BLaER1 treated with 17β-estradiol and CSF1 and Interleukin-3, amounts not matched to agents 10 nM and 100 nM (cell line): Measurements from ENCODE around the gene DLL1.

Experiments used
- H3K27ac ChIP-seq, 11 experiments: shearing (Covaris generic); formaldehyde crosslinking; 2 replicates each; pipeline ENCODE4 v1.8.1; 2022
- H3K27me3 ChIP-seq, 11 experiments: shearing (Covaris generic); formaldehyde crosslinking; 2 replicates each; pipeline ENCODE4 v1.8.1; 2022
- H3K36me3 ChIP-seq, 11 experiments: shearing (Covaris generic); formaldehyde crosslinking; 2 replicates each; pipeline ENCODE4 v1.8.1; 2022
- H3K4me1 ChIP-seq, 10 experiments: shearing (Covaris generic); formaldehyde crosslinking; 2 replicates each; pipeline ENCODE4 v1.8.1; 2022
- H3K4me2 ChIP-seq, 11 experiments: shearing (Covaris generic); formaldehyde crosslinking; 2 replicates each; pipeline ENCODE4 v1.8.1; 2022
- H3K4me3 ChIP-seq, 10 experiments: shearing (Covaris generic); formaldehyde crosslinking; 2 replicates each; pipeline ENCODE4 v1.8.1; 2022
- H3K9ac ChIP-seq, 11 experiments: shearing (Covaris generic); formaldehyde crosslinking; 2 replicates each; pipeline ENCODE4 v1.8.1; 2022
- H3K9me3 ChIP-seq, 11 experiments: shearing (Covaris generic); formaldehyde crosslinking; replicated peaks in 1 of 11; 2 replicates each; pipeline ENCODE4 v1.8.1; 2022
- H4K20me1 ChIP-seq, 11 experiments: shearing (Covaris generic); formaldehyde crosslinking; 2 replicates each; pipeline ENCODE4 v1.8.1; 2022
- Cebpa-rat ChIP-seq, 11 experiments: shearing (Covaris generic); IDR thresholded peaks; 2 replicates each; pipeline ENCODE4 v1.8.1; 2022

DLL1 gene

DNA sequence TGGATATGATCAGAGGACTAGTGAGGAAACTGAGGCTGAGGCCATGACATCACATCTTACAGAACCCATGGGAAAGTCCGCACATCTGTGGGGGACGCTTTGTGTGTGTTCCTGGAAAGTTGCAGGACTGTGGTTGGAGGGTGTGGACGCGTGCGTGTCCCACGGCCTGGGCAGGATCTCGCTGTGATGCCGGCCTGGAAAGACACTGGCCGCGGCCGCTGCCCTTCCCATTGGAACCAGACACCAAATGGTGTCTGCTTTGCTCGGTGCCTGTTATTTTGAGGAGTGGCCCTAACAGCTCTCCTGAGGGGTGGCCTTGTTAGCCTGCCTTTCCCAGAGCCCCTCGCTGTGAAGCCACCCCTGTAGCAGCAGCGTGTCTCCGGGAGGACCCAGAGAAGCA, 41.1 kb downstream of the DLL1 start:
- no peak for TF ChIP-seq Cebpa-rat (IDR thresholded peaks at IDR 0.05)
- Histone ChIP-seq H3K9me3 (no peaks in the 10 kb centered on the region), H3K27me3 (peaks cover 0 to 13% (median 0%) of the 10 kb centered on the region in 11 experiments; a peak in 3 of 22 replicates), H3K9ac (no peak overlapping the region), H3K4me3 (no peak overlapping the region), H3K4me1 (peaks cover 0 to 10% (median 8%) of the 10 kb centered on the region in 10 experiments; a peak in 12 of 20 replicates), H4K20me1 (peaks cover 0 to 23% (median 0%) of the 10 kb centered on the region in 11 experiments; a peak in 2 of 22 replicates), H3K27ac (no peak overlapping the region), H3K36me3 (no peaks in the 10 kb centered on the region), H3K4me2 (no peak overlapping the region)

DNA sequence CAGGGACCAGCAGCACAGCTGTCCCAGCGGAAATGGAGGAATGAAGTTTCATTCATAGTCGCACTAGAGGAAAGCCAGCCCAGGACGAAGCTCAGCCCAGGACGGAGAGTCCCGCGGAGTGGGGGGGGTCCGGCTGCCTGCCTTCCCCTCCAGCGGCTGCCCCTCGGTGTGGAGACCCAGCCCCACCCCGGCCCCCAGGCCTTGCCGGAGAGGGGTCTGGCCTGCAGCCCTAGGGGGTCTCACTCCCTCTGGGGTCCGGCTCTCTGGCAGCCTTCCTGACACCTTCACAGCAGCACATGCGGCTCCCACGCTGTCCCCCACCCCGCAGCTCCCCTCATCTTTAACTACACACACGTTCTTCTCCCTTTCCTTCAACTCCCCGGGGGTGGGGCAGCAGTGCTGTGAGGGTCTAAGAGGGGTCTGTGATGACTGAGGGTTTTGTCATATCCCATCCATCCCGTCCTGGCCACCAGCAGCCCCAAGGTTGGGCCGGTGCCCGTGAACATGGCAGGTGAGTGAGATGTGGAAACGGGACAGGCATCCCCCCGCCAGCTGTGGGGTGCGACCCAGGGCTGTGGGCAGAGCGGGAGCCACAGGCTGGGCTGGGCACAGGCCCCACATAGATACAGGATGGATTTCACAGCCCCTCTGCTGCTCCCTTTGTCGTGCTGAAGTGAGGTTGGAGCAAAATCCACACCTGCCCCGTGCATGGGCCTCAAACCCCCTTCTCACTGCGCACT, 41.8 kb downstream of the DLL1 start:
- H3K27ac ChIP-seq, result no peak overlapping the region
- peaks cover 0 to 18% (median 12%) of the 10 kb centered on the region in 10 experiments; a peak in 12 of 20 replicates for H3K4me1 ChIP-seq
- no peak for TF ChIP-seq Cebpa-rat (IDR thresholded peaks at IDR 0.05)
- H4K20me1 ChIP-seq, result peaks cover 0 to 19% (median 0%) of the 10 kb centered on the region in 11 experiments; a peak in 3 of 22 replicates
- H3K9ac ChIP-seq, result no peak overlapping the region
- H3K27me3 ChIP-seq, result peaks cover 0 to 16% (median 0%) of the 10 kb centered on the region in 11 experiments; a peak in 3 of 22 replicates
- no peaks in the 10 kb centered on the region for H3K36me3 ChIP-seq
- no peaks in the 10 kb centered on the region for H3K9me3 ChIP-seq
- no peak overlapping the region for H3K4me2 ChIP-seq
- H3K4me3 ChIP-seq, result no peak overlapping the region

DNA sequence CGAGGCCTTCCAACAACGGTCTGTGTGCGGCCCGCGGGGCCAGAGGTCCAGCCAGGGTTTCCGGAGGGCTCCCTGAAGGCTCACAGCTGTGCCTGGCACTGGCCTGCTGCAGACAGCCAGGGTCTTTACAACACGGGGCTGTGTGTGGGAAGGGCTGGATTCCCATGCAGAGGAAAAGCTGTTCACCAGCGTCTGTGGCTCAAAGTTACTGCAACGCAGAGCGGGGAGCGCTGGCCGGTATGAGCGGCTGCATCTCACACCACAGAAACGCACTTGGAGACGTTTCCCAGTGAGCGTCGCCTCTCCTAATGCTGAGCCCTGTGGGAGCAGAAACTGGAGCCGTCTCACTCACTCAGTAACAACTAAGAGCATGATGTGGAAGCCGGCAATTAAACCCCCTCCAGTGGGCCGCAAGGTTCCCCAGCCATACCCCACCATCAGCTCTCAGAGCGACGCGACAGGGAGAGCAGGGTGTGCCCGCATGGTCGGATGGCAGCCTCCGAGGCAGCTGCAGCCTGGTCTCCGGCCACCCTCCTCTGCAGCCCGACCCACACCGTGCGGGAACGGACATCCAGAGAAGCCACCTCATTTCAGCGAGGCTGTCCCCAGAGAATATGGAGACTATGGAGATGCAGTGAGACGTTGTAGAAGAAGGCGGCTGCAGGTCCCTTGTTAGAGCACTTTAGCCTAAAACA, 42.6 kb downstream of the DLL1 start:
- Histone ChIP-seq H3K4me2 (no peak overlapping the region), H4K20me1 (peaks cover 0 to 19% (median 0%) of the 10 kb centered on the region in 11 experiments; a peak in 3 of 22 replicates), H3K27ac (no peak overlapping the region), H3K4me1 (peaks cover 0 to 19% (median 12%) of the 10 kb centered on the region in 10 experiments; a peak in 12 of 20 replicates), H3K36me3 (no peaks in the 10 kb centered on the region), H3K27me3 (peaks cover 0 to 16% (median 0%) of the 10 kb centered on the region in 11 experiments; a peak in 3 of 22 replicates), H3K9ac (no peak overlapping the region), H3K4me3 (no peak overlapping the region), H3K9me3 (no peaks in the 10 kb centered on the region)
- no peak for TF ChIP-seq Cebpa-rat (IDR thresholded peaks at IDR 0.05)

DNA sequence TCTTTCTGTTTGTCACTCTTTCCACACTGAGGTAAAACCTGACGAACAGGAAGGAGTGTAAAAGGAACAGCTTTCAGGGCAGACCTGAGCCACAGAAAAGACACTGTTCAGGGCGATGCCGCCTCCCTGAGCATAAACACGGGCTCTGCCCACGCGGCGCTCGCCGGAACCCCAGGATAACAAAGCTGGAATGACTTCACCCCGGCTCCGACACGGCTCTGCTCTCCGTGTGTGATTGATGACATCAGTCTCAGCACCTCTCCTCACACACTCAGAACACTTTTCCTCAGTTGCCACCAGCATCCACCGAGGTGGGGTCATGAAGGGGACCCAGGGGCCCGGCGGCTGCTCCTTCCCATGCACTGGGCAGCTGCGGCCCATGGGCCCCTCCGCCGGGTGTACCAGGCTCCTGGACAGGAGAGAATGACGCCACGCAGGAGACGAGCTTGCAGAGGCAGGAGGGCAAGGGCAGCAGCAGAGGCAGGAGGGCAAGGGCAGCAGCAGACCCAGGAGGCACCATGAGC, 43.6 kb downstream of the DLL1 start:
- Histone ChIP-seq H4K20me1 (peaks cover 0 to 19% (median 0%) of the 10 kb centered on the region in 11 experiments; a peak in 3 of 22 replicates), H3K36me3 (no peaks in the 10 kb centered on the region), H3K4me2 (no peak overlapping the region), H3K4me3 (no peak overlapping the region), H3K27me3 (peaks cover 0 to 16% (median 0%) of the 10 kb centered on the region in 11 experiments; a peak in 3 of 22 replicates), H3K27ac (no peak overlapping the region), H3K4me1 (peaks cover 0 to 19% (median 12%) of the 10 kb centered on the region in 10 experiments; a peak in 12 of 20 replicates), H3K9ac (no peak overlapping the region), H3K9me3 (no peaks in the 10 kb centered on the region)
- no peak for TF ChIP-seq Cebpa-rat (IDR thresholded peaks at IDR 0.05)

DNA sequence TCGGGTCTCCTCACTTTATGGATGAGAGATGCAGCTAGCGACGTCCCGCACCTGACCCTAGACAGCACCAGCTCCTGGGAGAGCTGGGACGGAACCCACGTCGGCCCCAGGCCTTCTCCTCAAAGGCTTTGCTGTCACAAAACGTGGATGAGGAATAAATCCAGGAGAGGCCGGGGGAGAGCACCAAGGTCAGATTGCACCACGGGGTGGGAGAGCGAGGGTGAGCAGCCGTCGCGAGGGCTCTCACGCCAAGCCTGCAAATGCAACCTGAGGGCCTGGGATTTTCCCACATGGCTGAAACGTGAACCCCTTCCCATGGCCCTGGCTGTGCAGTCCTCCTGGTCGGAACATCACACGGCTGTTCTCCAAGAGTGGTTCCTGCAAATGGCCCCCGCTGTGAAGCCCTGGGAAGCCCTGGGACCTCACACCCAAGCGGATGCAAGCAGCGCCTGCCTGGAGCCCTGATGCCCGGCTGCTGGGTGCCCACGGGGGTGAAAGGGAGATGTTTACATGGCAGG, 45.3 kb downstream of the DLL1 start:
- Histone ChIP-seq H3K9ac (no peak overlapping the region), H3K27ac (no peak overlapping the region), H3K9me3 (no peaks in the 10 kb centered on the region), H3K4me2 (peak overlapping the region in 7 of 11 experiments; percentile 35 to 72 (median 59); a peak in 12 of 22 replicates), H4K20me1 (peaks cover 0 to 13% (median 0%) of the 10 kb centered on the region in 11 experiments; a peak in 3 of 22 replicates), H3K4me3 (no peak overlapping the region), H3K27me3 (peaks cover 0 to 16% (median 0%) of the 10 kb centered on the region in 11 experiments; a peak in 3 of 22 replicates), H3K36me3 (no peaks in the 10 kb centered on the region), H3K4me1 (peaks cover 0 to 19% (median 12%) of the 10 kb centered on the region in 10 experiments; a peak in 12 of 20 replicates)
- no peak for TF ChIP-seq Cebpa-rat (IDR thresholded peaks at IDR 0.05)

DNA sequence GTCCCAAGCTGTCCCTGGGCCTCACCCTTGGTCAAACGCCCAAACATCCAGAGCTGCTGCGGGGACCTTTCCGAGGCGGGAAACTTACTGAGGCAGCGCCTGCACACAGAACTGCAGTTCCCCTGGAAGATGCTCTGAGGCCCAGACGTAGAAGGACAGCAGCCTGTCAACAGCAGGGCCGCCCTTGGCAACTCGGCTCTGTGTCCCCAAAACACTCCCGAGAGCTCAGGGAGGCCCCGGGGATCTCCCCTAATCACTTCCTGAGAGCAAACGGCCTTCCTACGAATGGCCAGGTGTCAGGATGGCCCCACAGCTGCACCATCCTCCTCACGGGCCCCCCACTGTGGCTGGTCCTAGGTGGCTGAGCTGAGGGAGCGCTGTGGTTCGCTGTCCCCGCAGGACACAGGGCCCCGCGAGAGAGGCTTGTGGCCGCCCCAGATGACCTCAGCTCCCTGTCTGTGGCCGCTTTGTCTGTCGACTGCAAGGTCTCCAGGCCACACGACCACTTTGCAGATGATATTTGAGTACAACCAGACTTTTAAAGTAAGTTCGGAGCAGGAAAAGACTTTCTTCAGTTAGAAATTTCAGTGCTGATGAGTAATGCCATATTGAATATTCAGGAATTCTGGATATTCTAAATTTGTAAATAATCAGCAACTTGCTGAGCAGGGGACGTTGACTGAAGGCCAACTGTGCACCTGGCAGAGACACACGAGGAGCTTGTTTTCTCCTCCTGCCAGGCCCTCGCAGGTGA, 46.0 kb downstream of the DLL1 start:
- peaks cover 0 to 16% (median 0%) of the 10 kb centered on the region in 11 experiments; a peak in 3 of 22 replicates for H3K27me3 ChIP-seq

DNA sequence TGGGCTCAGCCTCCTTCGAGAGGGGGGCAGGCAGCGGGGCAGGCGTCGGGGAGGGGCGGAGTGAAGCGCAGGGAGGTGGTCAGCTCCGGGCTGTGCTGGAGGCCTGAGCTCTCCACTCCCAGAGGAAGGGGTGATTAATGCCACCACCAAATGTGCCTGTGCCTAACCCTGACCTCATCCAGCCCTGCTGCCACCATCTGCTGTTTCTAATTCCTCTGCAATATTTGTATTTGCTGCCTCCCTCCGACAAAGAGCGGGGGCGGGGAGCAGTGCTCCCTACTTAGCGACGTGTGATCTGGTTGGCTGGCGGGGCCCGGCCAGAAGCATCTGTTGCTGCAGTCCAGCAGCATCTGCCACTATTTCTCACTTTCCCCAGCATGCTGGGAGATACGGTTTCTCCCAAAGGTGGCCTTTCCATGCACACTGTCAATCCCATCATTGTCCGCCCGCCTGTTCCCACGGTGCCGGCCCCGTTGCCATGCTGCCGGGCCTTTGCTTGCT, 47.0 kb downstream of the DLL1 start:
- no peak overlapping the region for H3K9ac ChIP-seq
- H3K4me3 ChIP-seq, result no peak overlapping the region
- H3K9me3 ChIP-seq, result no peaks in the 10 kb centered on the region
- no peak overlapping the region for H3K27ac ChIP-seq
- peaks cover 0 to 13% (median 0%) of the 10 kb centered on the region in 11 experiments; a peak in 3 of 22 replicates for H4K20me1 ChIP-seq
- peaks cover 0 to 16% (median 0%) of the 10 kb centered on the region in 11 experiments; a peak in 3 of 22 replicates for H3K27me3 ChIP-seq
- peaks cover 0 to 19% (median 12%) of the 10 kb centered on the region in 10 experiments; a peak in 12 of 20 replicates for H3K4me1 ChIP-seq
- H3K36me3 ChIP-seq, result no peaks in the 10 kb centered on the region
- no peak for TF ChIP-seq Cebpa-rat (IDR thresholded peaks at IDR 0.05)
- peak overlapping the region in 2 of 11 experiments; percentile 21 to 72; a peak in 1 of 22 replicates for H3K4me2 ChIP-seq

More for the DNA sequence above, 46.0 kb downstream of the DLL1 start:
- peaks cover 0 to 13% (median 0%) of the 10 kb centered on the region in 11 experiments; a peak in 3 of 22 replicates for H4K20me1 ChIP-seq
- H3K4me3 ChIP-seq, result no peak overlapping the region
- no peak for TF ChIP-seq Cebpa-rat (IDR thresholded peaks at IDR 0.05)
- no peak overlapping the region for H3K27ac ChIP-seq
- H3K36me3 ChIP-seq, result no peaks in the 10 kb centered on the region
- peak overlapping the region in 8 of 11 experiments; percentile 23 to 72 (median 56); a peak in 13 of 22 replicates for H3K4me2 ChIP-seq
- H3K9ac ChIP-seq, result peak overlapping the region in 2 of 11 experiments; percentile 1 to 11; a peak in 2 of 22 replicates
- H3K9me3 ChIP-seq, result no peaks in the 10 kb centered on the region
- H3K4me1 ChIP-seq, result peaks cover 0 to 19% (median 12%) of the 10 kb centered on the region in 10 experiments; a peak in 12 of 20 replicates

DNA sequence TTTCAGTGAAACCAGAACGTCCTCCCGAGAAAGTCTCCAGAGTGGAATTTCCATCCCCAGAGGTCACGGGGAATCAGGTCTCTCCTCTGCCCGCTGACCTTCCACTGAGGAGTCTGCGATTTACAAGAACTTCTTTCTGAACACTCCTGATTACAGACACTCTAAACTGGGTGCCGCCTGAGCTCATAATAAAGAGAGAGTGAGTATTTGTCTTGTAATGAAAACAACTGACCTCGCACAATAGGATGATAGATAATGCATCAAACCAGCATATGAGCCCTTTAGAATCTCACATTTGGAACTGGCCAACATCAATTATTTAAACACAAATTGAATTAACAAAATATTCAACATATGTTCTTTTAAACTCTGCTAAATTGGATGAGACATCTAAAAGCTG, 47.5 kb downstream of the DLL1 start:
- Histone ChIP-seq H3K27ac (no peak overlapping the region), H3K27me3 (peaks cover 0 to 16% (median 0%) of the 10 kb centered on the region in 11 experiments; a peak in 3 of 22 replicates), H3K9ac (no peak overlapping the region), H4K20me1 (peaks cover 0 to 11% (median 0%) of the 10 kb centered on the region in 11 experiments; a peak in 3 of 22 replicates), H3K36me3 (no peaks in the 10 kb centered on the region), H3K4me3 (no peak overlapping the region), H3K9me3 (no peaks in the 10 kb centered on the region), H3K4me2 (no peak overlapping the region), H3K4me1 (peaks cover 0 to 19% (median 12%) of the 10 kb centered on the region in 10 experiments; a peak in 12 of 20 replicates)
- TF ChIP-seq Cebpa-rat (IDR thresholded peaks at IDR 0.05), result no peak
